HT1080 (cell line): ENCODE data around the gene MBD4. TPM values are rescaled to one million over a fixed set of nuclear protein-coding genes. Genes with fewer than 3 reads are reported as not detected.
"Not testable (repeated sequence)": the region's sequence is repeated elsewhere in the genome, so short reads cannot be mapped to it uniquely, and the experiment has no call there.

ENCODE experiments used
- DNase-seq: peaks from one replicate; pipeline ENCODE4 v3.0.0-alpha.2; 2015; ENCODE audit warnings: low read depth
- small RNA-seq: library from RNA; depleted of rRNA; stranded (forward); fragments of <200 nt; gene quantifications from one replicate; pipeline ENCODE3, GENCODE V24; 2014
- total RNA-seq: library from RNA; depleted of rRNA; stranded (reverse); fragments of >200 nt; shearing (Covaris generic); gene quantifications from 2 replicates; pipeline ENCODE4 v1.2.3, GENCODE V29; 2014; rRNA removed

The MBD4 gene
- total RNA-seq, 1 experiment from 2014 or later: 35.7 TPM

DNA sequence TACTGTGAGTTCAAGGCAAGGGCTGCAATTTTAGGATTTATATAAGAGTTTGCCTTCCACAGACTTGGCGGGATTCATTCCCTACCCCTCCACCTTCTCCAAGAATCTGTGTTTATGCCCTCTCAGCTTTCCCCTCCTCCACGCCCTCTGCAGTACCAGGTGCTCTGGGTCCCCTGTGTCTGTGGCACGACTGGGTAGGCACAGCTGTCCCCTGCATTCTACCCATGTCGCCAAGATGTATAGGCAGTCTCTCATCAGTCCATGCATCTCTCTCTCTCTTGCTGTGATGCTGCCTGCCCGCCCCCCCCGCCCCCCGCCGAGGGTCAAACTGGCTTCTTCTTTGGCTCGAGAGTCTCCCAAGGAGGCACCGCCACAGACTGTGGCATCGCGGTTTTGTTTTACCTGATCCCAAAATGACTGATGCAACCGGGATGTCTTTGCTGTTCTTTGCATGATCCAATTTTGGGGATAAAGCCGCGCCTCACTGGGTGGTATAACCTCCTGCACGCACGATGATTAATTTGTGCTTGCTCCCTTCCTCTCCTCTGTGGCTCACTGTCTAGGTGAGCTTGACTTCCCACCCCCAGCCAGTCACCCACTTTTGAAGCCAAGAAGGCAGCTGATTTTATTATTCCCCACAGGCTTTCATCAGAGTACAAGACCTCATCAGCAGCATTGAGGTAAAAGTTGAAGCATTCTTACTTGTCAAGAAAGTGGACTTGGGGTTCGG, 55.0 kb downstream of the MBD4 start:
- DNase-seq: no peak

DNA sequence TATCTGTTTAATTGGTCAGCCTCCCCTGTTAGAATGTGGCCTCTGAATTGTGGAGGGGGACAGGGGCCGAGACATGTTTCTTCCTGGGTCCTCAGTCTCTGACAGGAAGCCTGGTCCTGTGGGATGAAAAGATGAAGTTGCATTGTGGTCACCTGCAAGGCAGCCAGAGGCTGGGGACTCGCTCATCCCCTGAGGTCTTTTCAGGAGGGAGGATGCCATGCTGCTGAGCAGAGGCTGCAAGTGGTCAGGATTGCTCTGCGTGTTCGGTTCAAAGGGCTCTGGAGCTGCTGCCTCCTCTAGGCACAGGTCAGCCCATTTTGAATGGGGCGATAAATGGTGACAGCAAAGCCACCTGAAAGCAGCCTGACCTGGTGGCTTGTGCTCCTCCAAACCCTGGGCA, 55.6 kb downstream of the MBD4 start:
- DNase-seq: not testable (repeated sequence)

GRCh38 chr3:129383292-129383860, 56.4 kb downstream of the MBD4 start:
- peak; percentile 72 for DNase-seq

GRCh38 chr3:129382366-129382765, 57.4 kb downstream of the MBD4 start:
- DNase-seq: no peak

Small RNAs within 50 kb of the gene (small RNA-seq; reads per million reads assigned to genes)
- gene SNORA7B: 63.3 reads per million, percentile 95 among the genes with 10 or more reads in this experiment

Other genes starting within 250 kb of the MBD4 start
- 155 and 158 TPM in 2 replicates for gene COPG1, start 190.3 kb downstream of the MBD4 start, total RNA-seq
- gene HMCES, start 161.1 kb downstream of the MBD4 start, total RNA-seq: 37.4 and 54.9 TPM in 2 replicates
- gene EFCAB12, start 11.3 kb downstream of the MBD4 start, total RNA-seq: not detected in 2 replicates
- 12.2 and 14.6 TPM in 2 replicates for gene IFT122, start 276 bp upstream of the MBD4 start, total RNA-seq
- gene RHO, start 88.7 kb upstream of the MBD4 start, total RNA-seq: not detected in 2 replicates
- gene H1-8, start 103.2 kb upstream of the MBD4 start, total RNA-seq: not detected in 2 replicates
- gene PLXND1, start 166.7 kb upstream of the MBD4 start, total RNA-seq: 26.7 and 28.5 TPM in 2 replicates